Fibroblast of the conjunctiva (primary cell): Measurements from ENCODE around the gene KCNJ6.
"Not testable (repeated sequence)": the region's sequence is repeated elsewhere in the genome, so short reads cannot be mapped to it uniquely, and the experiment has no call there.

Experiments used
- DNase-seq: peaks from one replicate; pipeline ENCODE4 v3.0.0-alpha.2; 2010; ENCODE audit warnings: low read depth

Gene KCNJ6

GRCh38 chr21:37767984-37768383 lies 148.3 kb downstream of the KCNJ6 start:
- no peak for DNase-seq

GRCh38 chr21:37766129-37766528 lies 150.1 kb downstream of the KCNJ6 start:
- no peak for DNase-seq

DNA sequence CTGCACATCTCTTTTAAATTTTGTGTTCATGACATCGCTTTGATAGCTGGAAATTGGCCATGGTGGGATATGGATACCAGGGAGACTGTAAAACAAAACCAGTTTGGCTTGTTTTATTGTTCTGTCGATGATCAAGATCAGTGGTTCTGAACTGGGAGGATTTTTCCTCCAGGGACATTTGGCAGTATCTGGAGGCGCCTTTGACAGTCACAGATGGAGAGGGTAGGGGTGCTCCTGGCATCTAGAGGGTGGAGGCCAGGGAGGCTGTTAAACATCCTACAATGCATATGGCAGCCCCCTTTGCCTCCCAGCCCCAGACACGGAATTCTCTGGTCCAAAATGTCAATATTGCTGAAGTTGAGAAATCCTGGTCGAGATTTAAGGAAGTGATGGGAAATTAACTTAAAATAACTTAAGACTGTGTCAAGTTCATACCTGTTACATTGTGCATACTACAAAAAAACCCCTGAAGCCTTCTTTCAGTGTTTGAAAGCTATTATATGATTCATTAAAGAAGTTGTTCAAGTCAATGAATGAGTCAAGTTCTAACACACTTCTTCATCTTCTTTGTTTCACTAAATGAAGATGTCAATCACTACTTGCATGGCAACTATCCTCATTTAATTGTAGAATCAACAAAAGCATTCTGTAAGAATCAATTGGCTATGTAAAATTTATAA lies 150.9 kb downstream of the KCNJ6 start:
- no peak for DNase-seq

- DNase-seq: no peak
Observed at GRCh38 chr21:37764691-37765090, 151.6 kb downstream of the KCNJ6 start.

DNA sequence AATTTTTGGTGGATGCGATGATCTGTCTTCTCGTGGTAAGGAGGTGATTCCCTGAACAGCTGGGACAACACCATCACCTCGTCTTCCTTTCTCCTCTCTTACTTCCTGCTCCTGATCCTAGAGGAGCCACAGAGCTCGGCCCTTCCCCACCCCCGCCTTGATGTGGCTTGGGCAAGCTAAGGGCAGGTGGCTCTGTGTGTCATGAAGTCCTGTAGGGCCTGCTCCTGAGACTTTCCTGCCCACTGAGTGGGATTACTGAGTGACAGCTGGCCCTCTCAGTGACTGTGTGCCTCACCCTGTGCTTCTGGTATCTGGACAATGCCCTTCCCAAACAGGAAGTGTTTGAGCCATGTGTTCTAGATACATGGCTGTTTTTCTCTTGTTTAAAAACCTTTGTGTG lies 153.0 kb downstream of the KCNJ6 start:
- DNase-seq: no peak

- no peak for DNase-seq
Observed at GRCh38 chr21:37762606-37763005, 153.7 kb downstream of the KCNJ6 start.

DNA sequence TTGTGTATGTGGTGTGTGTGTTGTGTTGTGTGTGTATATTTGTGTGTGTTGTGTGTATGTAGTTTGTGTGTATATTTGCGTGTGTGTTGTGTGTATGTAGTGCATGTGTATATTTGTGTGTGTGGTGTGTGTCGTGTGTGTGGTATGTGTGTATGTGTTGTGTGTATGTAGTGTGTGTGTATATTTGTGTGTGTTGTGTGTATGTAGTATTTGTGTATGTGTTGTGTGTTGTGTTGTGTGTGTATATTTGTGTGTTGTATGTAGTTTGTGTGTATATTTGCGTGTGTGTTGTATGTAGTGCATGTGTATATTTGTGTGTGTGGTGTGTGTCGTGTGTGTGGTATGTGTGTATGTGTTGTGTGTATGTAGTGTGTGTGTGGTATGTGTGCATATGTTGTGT lies 154.9 kb downstream of the KCNJ6 start:
- not testable (repeated sequence) for DNase-seq

GRCh38 chr21:37759777-37760176 lies 156.5 kb downstream of the KCNJ6 start:
- no peak for DNase-seq

DNA sequence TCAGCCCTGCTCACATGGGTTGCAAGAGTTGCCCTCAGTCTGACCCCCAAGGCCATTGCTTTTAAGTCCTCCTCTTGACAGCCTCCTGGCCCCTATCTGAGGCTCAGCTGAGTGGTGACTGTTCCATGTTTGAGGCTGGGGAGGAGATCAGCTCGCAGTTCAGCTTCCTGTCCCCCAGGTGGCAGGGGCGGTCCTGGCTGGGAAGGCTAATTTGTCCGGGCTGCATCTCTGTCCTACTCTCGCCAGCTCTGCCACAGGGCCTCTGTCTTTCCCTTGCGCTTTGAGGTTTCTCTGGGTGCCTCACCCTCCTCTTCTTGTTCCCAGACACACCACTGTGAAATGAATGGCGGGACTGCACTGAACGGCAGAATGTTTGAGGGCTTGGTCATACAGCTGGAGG lies 157.3 kb downstream of the KCNJ6 start:
- peak; percentile 2 for DNase-seq

DNA sequence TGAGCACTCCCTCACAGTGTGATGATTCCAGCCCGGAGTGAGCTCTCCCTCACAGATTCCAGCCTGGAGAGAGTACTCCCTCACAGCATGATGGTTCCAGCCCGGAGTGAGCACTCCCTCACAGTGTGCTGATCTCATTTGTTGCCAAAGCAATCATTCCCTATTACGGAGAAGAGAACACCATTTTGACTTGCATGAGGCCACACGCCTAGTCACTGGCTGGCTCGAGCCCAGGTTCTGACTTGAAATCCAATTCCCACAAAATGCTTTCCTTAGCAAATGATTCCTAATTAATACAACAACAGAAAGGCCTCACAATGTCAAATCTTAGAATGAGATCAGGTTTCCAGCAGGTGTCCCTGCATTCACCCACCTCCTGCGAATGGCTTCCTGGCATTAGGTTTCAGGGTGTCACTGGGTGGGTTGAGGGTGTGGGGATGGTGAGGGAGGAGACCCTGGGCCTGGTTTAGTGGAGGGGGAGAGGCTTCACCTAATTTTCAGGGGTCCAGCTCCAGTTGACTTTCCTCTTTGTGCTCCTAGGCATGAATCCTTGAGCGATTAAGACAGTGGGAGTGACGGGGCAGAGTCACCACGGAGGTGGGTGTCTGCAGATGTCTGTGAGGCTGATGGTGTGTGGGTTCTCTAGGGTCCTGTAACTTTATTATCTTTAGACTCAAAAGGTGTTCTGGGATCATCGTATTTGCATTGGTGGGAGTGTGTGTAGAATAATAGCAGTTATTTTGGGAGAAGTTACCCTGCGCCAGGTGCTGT lies 158.5 kb downstream of the KCNJ6 start:
- DNase-seq: no peak

GRCh38 chr21:37753122-37753599 lies 163.1 kb downstream of the KCNJ6 start:
- no peak for DNase-seq

DNA sequence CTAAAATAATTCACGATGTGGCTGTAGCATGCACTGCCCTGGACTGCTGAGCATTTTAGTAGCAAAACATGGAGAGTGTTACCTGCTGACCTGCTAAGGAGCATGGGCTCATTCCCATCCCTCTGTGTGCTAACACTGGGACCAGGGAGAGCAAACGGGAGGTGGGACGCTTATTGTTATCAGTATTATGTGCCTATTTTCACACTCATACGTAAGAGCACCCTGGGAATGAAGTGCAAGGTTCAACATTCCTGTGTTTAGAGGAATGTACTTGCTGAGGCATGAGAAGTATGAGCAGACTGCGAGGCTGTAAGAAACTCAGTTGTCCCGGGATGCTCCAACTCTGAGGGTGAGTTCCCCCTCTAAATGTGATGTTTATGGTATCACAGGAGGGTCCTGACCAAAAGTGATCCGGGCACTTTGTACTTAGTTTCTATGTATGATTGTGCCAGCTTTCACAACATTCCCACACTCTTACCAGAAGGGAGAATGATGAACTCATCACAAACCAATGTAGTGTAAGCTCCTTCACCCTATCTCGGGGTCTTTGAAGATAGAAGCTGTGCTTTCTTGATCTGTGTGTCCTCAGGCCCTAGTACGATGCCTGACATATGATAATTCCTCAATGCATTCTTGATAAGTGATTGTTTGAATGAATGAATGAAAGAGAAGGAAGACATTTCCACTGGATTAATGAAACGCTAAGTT lies 164.8 kb downstream of the KCNJ6 start:
- no peak for DNase-seq

GRCh38 chr21:37749132-37749531 lies 167.1 kb downstream of the KCNJ6 start:
- no peak for DNase-seq

DNA sequence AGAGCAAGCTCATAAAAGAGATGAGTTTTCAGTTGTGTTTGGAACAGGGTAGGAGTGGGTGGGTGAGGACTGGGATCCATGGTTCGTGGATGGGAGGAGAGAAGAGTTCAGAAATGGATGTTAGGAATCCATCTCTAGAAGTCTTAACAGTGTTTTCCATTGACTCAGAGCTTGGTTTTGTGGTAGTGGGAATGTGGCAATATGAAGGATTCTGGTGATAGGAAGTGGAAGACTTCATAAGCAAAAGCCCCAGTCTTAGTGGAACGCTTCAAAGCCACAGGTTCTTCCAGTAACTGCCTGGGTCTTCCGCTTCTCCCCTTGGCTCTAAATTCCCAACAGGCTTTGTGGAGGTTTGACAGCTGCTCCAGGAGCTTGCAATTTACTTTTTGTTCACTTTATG lies 167.9 kb downstream of the KCNJ6 start:
- DNase-seq: no peak

GRCh38 chr21:37746849-37747248 lies 169.4 kb downstream of the KCNJ6 start:
- DNase-seq: no peak

DNA sequence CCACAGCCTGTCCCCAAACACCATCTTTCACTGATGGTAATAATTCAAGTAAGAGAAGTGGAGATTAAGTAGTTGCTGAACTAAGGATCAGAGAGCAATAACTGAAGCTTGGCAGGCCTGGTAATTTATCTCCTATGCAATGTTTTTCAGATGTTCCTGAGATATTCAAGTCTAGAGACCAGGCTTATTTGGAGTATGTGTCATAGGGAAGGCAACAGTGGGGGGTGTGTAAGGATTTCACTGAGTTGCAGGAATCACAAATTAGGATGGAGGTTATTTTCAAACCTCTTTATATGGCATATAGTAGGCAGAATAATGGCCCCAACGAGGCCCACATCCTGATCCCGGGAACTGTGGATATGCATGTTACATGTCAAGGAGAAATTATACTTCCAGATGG lies 171.7 kb downstream of the KCNJ6 start:
- DNase-seq: no peak

GRCh38 chr21:37742532-37742931 lies 173.7 kb downstream of the KCNJ6 start:
- DNase-seq: no peak

DNA sequence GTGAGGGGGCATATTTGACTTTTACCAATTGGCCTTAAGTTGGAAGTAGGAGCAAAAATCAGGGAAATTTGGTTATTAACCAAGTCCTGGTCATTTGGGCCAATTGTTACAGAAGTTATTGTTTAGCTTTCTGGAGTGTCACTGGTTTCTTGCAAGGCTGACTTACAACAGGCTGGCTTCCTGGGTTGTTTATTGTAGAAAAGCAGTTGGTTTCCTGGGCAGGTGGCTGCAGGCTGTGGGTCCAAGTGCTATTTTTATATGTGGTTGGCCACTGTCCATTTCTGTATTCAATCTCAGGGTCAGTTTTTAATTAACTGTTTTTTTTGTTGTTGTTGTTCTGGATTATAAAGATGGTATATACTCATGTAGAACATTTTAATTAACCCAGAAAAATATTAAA lies 174.1 kb downstream of the KCNJ6 start:
- DNase-seq: no peak

- DNase-seq: no peak
Observed at GRCh38 chr21:37737996-37738395, 178.3 kb downstream of the KCNJ6 start.

DNA sequence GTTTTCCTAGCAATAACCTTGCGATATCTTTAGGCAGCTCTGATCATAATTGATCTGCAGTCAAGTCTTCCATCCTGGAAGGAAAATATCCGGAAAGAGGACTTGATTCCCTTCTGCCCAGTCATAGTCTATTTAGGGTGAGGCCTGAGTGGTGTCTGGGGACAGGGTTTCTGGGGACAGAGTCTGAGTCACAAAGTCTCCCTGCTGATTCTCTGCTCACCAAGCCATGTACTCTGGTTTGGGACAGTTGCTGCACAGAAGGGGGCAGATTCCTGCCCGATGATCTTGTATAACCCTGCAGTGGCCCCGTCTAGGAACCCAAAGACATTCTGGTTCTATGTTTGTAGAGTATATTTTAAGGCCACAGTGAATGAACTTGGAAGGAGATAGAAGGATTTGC lies 178.8 kb downstream of the KCNJ6 start:
- DNase-seq: no peak

DNA sequence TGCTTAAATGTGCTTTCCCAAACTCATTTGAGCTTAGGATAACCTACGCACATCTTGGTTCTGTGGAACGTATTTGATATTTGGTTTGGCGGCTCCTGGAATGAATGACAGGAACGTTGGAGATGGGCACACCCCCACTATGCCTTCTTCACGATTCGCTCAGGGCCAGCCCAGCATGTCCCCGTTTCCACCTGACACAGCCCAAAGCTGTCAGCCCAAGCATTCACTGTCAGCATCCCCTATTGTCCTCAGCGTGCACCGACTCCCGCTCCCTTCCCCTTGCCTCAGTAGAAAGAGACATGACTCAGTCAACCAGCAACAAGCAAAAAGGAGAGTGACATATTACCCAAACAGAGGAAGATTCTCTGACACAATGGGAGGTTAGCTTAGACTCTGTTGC lies 181.4 kb downstream of the KCNJ6 start:
- DNase-seq: no peak

DNA sequence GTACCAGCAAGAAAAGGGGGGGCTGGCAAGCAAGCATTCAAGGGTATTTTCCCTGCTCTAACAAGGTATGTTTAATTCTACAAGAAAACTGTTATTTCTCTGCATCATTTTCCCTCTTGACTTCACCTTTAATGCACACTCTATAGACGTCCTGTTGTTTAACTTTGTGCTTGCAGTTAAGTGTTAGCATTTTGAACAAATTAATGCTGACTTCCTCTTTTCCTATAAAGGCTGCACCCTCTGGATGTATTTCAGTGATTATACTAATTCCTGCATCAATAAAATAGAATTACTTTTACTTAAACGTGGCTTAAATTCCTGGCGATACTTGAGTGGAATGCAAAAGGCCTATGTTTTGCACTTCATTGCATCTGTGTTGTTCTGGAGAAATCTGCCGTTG lies 183.3 kb downstream of the KCNJ6 start:
- no peak for DNase-seq

DNA sequence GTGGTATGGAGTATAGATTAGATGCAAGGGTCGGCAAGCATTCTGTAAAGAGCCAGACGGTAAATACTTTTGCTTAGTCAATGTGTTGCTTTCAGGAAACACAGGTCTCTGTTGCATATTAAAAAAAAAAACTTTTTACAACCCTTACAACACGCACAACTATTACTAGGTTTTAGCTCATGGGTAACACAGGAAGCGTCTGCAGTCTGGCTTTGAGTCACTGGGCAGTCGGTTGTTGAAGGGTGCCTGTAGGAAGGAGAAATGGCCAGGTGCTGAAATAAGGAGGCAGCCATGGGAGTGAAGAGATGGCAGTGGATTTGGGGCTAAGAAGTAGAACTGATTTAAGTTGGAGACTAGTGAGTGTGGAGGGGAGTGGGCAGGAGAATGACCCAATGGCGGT lies 192.1 kb downstream of the KCNJ6 start:
- no peak for DNase-seq
